ENCODE measurements around the gene KARS1.
"Not testable (repeated sequence)": the region's sequence is repeated elsewhere in the genome, so short reads cannot be mapped to it uniquely, and the experiment has no call there.

KARS1 gene

GRCh38 chr16:75626806-75627205 is 20.7 kb downstream of the KARS1 start:
- in situ Hi-C loops (cut with MboI; ENCODE audit: low sequenced_read_pairs): no loop called here

- in situ Hi-C loops (cut with MboI; ENCODE audit: low sequenced_read_pairs): no loop called here
These were observed 22.5 kb downstream of the KARS1 start for GRCh38 chr16:75624921-75625334.

DNA sequence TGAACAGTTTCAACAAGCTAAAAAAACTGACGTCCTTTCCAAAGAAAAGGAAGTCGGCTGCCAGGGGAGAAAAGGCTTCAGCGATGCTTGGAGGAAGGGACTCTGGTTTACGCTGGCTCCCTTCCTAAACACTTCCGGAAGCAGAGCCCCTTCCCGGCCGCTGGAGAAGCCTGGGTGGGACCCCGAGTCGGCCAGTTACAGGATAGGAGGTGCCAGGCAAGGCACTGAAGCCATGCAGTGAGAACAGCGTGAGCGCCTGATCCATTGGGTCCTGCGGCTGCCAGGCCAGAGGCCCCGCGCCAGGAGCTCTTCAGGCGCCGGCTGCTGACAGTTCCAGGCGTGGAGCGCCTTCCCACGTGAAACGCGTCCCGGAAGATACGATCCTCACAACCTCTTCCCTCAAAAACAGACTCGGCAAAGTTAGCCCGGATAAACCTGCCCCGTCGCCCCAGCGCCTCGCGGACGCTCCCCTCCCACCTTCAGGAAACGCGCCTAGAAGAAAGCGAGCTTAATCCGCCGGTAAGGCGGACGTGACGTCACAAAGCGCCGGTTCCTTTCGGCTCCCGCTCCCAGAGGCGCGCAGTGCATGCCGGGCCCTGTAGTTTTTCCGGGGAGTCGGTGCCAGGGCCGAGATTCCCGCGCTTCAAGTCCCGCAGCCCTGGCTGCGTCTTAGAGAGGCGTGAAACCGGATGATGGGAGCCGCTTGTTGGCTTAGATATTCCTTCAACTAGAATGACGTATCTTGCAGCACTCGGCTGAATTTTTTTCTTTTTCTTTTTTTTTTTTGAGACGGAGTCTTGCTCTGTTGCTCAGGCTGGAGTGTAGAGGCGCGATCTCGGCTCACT is 24.5 kb downstream of the KARS1 start, which contains the start of gene ADAT1:
TSS of gene ADAT1 (minus strand) at position 521 of the 845 bp plus-strand sequence. CDS start 2,482 bp downstream, outside the sequence.
- in situ Hi-C loops (cut with MboI; ENCODE audit: low sequenced_read_pairs): no loop called here

DNA sequence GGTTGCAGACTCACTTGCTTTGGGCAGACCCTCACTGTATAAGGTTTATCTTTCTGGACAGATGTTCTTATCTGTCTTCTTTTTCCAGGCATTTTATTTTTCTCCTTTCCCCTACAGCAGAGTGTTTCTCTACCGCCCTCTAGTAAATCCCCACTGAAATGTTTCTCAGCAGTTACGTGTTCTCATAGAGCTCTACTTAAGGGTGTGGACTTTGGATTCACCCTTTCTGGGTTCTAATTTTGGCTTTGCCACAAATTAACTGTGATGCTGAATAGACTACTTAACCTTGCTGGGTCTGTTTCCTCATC is 26.3 kb downstream of the KARS1 start:
- in situ Hi-C loops (cut with MboI; ENCODE audit: low sequenced_read_pairs): no loop called here

DNA sequence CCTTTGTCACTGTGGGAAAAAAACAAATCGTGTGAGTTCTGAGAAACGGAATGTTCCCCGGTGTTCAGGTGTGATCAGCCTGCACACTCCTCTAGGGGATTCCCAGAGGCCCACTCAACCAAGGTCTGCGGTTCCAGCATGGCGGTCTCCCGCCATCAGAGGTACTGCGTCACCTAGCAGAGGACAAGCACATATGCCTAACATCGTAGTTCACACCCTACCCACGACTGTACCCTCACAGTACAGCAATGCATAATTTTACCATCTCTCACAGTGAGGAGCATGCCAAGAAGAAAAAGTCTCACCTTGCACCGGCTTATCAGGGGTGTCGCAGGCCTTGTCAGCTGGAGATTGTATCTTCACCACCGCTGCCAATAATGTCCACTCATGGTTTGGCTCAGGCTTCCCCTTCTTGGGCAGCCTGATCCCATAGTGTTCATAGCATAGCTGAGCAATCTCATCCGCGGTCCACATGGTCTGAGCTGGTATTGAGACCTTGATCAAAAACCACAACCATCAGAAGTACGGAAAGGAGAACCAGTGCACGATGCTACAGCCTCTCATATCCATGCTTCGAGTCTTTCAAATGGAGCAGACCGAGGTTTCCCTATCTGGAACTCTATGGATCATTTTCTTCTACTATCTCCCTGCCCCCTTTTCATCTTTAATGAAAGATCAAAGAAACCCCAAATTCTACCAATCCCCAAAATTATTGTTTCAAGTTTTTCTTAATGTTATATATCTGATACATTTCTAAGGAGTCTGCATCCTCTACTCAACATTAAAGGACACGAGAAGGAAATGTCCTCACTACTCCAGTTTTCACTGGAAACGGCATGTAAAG is 26.9 kb downstream of the KARS1 start:
- in situ Hi-C loops (cut with MboI; ENCODE audit: low sequenced_read_pairs): no loop called here

DNA sequence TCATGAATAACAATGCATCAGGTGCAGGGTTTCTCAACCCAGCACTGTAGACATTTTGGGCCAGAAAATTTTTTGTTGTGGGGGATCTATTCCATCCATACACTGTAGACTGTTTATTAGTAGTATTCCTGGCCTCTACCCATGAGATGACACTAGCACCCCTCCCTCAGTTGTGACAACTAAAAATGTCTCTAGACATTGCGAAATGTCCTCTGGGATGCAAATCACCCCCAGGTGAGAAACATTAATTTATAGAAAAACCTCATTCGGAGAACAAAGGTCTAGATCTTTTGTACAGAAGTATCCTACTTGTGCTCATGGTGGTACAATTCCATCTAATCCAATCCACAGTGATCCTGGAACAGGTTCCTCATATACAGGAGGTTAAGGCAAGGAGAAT is 28.7 kb downstream of the KARS1 start:
- in situ Hi-C loops (cut with MboI; ENCODE audit: low sequenced_read_pairs): no loop called here

DNA sequence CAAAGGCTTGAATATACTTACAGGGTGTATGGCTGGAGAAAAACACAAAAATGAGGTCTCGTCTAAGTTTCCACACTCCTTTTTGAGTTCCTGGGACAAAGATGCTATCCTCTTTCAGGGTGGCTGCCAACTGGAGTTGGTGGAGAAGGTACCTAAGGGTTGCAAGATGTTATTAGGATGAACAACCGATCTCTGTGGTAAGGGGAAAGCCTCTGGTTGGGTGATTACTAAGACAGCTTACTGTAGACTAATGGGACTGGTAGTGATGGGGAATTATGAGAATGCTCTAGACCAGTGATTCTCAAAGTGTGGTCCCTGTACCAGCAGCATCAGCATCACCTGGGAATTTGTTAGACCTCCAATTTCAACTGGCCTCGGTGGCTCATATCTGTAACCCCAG is 30.3 kb downstream of the KARS1 start:
- in situ Hi-C loops (cut with MboI; ENCODE audit: low sequenced_read_pairs): no loop called here

DNA sequence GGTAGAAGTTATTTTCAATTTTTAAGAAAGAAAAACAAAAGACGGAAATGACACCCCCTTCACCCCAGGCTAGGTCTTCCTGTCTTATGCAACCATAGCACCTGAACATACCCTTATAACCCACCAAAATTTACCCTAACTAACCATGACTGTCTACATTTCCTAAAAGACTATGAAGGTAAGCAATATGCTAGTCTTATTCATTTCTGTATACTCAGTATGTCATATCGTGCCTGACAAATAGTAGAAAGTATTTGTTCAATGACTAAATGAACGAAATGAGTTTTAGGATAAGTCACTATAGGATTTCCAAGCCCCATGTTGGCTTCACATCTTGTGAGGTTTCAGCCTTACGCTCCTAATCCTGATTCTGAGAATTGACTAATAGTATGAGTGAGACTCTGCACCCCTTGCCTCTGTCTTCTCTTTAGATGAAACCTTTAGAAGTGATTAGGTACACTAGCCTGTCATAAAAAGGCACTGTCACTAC is 30.9 kb downstream of the KARS1 start:
- in situ Hi-C loops (cut with MboI; ENCODE audit: low sequenced_read_pairs): no loop called here

DNA sequence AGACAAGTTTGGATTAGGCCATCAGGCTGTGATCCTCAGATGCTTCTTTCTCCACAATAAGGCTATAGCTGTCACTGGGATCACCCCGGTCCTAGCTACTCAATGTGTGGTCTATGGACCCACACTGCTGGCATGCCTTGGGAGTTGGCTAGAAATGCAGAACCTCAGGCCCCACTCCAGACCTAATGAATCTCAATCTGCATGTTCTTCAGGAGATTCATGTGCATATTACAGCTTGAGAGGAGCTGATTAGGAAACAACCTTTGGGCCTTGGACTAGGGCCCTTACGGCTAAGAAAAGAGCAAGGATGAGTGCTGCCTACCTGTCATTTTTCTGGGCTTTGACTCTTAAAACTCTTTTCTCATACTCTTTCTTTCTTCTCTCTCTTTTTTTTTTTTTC is 31.8 kb downstream of the KARS1 start:
- in situ Hi-C loops (cut with MboI; ENCODE audit: low sequenced_read_pairs): no loop called here

DNA sequence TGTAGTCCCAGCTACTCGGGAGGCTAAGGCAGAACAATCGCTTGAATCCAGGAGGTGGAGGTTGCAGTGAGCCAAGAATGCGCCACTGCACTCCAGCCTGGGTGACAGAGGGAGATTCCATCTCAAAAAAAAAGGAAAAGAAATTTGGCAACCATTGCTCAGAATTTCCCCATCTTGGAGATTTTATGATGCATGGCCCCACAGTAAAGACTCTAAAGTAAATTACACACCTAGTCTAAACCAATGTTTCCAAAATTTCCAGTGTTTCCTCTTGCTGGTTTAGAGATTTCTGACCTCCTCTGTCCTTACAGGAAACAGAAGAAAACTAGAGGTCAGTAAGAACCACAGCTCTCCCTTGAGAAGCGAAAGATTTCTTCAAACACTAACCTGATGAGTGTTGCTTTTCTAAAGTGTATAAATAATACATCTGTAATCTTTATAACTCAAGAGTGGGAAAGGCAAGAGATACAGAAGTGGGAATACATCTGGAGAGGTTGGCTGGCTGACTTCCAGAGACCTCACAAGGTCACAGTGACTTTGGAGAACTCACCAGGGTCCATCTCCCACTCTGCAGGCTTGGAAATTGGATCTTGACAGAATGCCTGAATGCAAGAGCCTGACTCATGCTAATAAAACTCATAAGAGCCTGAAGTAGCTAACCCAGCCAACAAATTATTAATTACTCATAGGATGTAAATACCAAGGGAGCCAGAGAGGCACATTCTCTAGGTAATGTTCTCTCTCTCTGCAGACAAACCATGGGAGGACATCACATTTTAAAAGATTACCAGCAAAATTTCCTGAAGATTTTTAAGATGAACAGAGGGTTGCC is 33.2 kb downstream of the KARS1 start:
- in situ Hi-C loops (cut with MboI; ENCODE audit: low sequenced_read_pairs): no loop called here

DNA sequence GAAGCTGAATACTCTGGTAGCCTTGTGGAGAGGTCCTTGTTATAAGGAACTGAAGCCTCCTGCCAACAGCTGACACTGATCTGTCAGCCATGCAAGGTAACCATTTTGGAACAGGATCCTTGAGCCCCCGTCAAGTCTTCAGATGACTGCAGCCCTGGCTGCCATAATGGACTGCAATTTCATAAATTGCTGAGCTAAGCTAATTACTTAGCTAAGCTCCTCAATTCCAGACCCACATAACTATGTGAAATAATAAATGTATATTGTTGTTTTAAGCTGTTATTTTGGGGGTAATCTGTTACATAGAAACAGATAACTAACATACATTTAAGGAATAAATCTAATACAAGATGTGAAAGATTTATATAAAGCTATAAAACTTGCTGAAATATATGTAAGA is 41.0 kb downstream of the KARS1 start:
- in situ Hi-C loops (cut with MboI; ENCODE audit: low sequenced_read_pairs): no loop called here

GRCh38 chr16:75603241-75603640 is 44.2 kb downstream of the KARS1 start:
- in situ Hi-C loops (cut with MboI; ENCODE audit: low sequenced_read_pairs): no loop called here

DNA sequence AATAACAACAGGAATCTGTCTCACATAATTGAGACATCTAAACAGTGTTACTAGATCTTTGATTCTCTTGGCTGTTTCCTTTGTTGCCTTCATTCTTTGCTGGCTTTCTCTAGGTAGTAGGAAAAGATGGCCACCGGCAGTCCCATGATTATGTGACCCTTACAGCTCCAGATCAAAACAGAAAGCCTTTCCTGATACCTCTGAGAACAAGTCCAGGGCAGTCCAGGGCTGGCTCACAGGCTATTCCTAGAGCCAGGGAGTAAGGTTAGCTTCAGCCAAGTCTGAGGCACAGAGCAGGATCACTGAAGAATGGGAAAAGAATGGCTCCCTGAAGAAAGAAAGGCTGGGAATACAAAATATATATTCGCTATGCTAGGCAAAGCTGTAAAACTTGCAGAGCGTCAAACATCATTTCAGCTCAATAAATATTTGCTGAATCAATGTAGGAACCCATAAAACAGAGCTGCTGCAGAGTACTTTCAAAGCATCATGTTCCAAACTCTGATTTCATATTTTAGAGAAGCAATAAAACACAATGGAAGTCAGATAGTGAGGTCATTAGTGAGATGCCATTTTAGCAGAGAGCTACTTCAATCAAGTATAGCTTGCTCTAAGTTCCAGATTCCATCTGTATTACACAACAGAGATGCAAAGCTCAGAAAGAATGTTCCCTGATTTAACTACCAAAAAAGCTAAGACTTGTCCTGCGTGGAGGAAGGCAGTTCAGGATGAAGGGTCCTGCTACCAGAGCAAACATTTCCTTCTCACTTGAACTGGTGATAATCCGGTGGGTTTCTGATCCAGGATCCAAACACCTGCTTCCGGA is 47.8 kb downstream of the KARS1 start:
- in situ Hi-C loops (cut with MboI; ENCODE audit: low sequenced_read_pairs): no loop called here

GRCh38 chr16:75593825-75594820 is 53.3 kb downstream of the KARS1 start:
- in situ Hi-C loops (cut with MboI; ENCODE audit: low sequenced_read_pairs): no loop called here

DNA sequence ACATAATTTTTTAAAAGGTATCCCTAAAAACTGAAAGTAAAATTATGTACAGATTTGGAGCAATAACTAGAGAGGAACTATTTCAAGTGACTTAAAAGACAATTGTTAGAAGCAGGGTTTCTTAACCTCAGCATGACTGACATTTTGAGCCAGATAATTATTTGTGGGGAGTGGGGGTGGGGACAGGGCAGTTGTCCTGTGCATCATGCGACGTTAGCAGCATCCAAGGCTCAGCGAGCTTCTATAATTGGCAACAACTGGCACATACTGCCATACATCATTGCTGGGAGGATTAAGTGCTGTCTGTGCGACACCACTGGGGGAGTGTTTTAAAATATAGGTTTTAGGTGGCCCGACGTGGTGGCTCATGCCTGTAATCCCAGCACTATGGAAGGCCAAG is 54.2 kb downstream of the KARS1 start:
- in situ Hi-C loops (cut with MboI; ENCODE audit: low sequenced_read_pairs): no loop called here

DNA sequence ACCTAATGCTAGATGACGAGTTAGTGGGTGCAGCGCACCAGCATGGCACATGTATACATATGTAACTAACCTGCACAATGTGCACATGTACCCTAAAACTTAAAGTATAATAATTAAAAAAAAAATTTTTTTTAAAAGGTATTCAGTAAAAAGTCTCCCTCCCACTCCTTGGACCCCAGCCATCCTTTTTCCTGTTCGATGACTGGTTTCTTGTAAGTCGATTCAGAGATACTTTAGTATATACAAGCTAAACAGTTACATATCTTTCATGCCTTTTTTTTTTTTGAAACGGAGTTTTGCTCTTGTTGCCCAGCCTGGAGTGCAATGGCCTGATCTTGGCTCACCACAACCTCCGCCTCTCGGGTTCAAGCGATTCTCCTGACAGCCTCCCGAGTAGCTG is 55.5 kb downstream of the KARS1 start:
- in situ Hi-C loops (cut with MboI; ENCODE audit: low sequenced_read_pairs): not testable (repeated sequence)

DNA sequence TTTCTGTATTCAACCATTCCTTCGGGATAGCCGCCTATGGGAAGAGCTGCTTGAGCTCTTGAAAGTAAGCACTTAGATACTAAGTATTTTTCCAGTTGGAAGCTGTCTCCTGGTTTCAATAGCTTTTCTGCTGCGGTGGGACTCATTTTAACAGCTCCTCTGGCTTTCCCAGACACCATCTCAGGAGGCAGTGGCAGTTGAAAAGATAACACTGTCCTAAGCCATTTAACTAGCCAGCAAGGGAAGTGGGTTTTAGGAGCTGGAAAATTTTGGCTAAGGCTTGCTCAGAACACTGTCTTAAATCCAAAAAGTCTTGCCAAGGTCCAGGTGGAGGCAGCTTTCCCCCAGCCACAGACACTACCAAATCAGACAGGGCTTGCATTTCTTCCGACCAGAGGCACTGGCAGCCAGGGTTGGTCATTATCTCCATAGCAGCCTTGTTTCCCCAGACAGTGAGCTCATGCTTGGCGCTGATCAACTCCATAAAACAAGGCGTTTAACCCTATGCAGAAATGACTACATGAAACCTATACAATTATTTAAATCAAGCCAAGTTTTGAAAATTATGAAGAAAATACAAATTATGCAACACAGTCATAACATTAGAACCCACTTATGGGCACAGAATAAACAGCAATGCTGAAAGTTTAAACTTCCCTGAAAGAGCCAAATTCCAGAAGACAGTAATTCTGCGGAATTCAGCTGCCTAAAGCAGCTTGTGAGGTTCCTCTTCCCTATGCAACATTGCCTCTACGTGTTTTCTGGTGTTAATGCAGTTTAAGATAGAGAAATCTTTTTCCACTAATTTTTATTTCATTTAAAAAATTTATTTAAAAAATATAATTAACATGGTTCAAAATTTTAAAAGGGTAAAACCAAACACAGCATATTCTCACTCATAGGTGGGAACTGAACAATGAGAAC is 56.3 kb downstream of the KARS1 start:
- in situ Hi-C loops (cut with MboI; ENCODE audit: low sequenced_read_pairs): no loop called here

DNA sequence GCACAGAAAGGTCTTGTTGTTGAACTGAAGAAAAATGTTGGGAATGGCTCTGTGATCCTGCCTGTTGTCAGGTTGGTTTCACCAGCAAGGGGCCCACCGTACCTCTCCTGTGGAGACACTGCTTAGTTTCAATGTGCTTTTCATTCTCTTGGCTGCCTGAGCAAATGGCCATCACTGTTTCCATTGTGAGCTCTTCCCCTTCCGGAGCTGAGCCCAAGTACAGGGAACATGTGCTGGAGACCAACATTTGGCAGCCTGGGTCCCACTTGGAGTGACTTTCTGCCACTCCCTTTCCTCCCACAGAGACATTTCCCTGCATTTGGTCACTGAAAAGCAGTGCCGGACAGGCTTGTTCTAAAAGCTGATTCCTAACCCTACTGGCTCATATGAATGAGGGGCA is 58.2 kb downstream of the KARS1 start:
- in situ Hi-C loops (cut with MboI; ENCODE audit: low sequenced_read_pairs): no loop called here

Data from hTERT RPE-1 (cell line).